Stimulated activated CD8-positive, alpha-beta memory T cell treated with anti-CD3 and anti-CD28 coated beads, Interleukin-12 subunit alpha, Interleukin-12 subunit beta, amount 100 ng/mL, for 1 hour (primary cell): Measurements from ENCODE around the gene ANKEF1.
"Not testable (repeated sequence)": the region's sequence is repeated elsewhere in the genome, so short reads cannot be mapped to it uniquely, and the experiment has no call there.

ENCODE experiments used
- DNase-seq: peaks from one replicate; pipeline ENCODE4 v3.0.0-alpha.2; 2020; ENCODE audit warnings: low read depth

ANKEF1 gene

GRCh38 chr20:10032269-10032668 is 2.5 kb upstream of the ANKEF1 start:
- not testable (repeated sequence) for DNase-seq

DNA sequence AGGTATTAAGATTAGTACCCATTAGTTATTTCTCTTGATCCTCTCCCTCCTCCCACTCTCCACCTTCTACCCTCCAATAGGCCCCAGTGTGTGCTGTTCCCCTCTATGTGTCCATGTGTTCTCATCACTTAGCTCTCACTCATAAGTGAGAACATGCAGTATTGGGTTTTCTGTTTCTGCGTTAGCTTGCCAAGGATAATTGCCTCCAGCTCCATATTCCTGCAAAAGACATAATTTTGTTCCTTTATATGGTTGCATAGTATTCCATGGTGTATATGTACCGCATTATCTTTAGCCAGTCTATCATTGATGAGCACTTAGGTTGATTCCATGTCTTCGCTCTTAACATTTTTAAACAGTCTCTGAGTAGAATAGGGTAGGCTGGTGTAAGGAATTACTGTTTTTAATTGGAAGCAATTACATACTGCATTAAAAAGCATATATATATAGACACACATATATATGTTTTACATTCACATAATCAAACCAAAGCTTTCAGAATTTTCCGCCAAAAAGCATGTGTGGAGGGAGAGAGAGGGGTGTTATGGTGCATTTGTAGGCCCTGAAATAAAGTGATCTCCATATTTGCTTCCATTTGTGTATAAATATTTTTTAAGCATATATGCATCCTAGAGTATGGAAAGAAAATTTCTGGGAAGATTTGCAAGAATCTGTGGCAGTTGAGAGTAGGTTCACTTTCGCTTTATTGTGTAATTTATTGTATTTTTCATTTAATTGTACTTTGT is 709 bp upstream of the ANKEF1 start:
- DNase-seq = no peak

DNA sequence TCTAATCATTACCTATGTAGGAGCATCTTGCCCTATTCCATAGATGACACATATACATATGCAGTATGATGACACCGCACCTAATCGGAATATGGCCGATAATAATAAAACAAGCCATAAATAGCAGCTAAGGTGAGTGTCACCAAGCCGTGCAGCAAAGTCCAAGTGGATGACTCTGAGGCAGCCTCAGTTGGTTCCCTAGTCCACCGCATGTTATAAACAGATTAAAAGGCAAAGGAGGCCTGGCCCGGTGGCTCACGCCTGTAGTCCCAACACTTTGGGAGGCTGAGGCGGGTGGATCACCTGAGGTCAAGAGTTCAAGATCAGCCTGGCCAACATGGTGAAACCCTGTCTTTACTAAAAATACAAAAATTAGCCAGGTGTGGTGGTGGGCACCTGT is 1.5 kb downstream of the ANKEF1 start:
- not testable (repeated sequence) for DNase-seq

DNA sequence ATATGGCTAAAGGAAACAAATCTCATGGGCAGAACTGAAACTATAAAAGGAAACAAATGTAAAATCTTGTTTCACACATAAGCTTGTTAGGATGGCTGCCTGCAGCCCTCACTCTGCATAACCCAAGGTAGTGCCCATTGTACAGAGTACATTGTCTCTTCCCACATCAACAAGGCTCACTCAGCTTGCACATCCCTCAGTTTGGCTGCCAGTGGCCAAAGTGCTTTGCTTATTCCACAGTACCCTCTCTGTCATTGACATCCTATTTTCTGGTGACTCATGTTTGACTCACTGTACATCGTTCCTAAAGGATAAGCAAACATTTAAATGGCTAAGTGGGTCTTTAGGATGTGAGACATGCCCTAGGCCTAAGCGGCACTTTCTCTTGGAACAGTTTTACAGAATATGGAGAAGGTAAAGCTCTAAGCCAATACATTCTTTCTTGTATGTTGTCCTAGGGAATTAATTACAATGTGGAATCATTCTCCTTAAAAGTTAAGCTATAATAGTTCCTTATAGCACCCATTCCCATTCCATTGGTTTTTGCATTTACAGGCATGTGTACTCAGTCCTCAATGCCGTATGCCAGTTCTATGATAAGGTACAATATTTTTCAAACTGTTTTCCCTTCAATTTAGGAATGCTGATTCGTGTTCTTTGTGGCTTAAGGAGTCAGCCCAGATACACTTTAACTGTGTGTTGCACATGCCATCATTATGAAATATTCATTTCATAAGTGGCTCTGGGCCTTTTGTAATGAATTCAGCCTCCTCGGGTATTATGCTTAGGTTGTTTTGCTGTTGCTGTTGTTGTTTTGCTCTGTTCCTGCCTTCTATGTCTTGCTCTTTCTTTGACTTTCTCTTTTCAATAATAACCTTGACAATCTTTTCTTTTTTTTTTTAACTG is 5.5 kb downstream of the ANKEF1 start:
- no peak for DNase-seq

- DNase-seq = no peak
These were observed 7.3 kb downstream of the ANKEF1 start for GRCh38 chr20:10042086-10042485.

- DNase-seq = no peak
These were observed 12.6 kb downstream of the ANKEF1 start for GRCh38 chr20:10047427-10047826.

GRCh38 chr20:10051185-10051584 is 16.4 kb downstream of the ANKEF1 start:
- DNase-seq = no peak

DNA sequence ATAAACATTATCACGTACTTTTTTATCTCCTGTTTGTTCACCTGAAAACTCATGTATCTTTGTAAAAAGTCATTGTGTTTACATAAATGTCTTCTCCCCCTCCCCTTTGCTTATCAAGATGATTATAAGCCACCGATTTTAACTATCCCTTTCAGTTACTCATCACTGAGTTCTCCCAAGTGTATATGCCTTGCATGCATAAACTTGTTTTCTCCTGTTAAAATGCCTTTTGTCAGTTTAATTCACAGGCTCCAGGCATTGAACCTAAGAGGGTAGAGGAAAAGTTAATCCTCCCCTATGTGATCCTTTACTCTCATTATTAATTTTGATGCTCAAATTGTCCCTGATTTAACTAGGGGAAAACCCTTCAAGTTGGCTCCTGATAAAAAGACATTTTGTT is 24.2 kb downstream of the ANKEF1 start:
- no peak for DNase-seq

GRCh38 chr20:10060226-10060625 is 25.4 kb downstream of the ANKEF1 start:
- no peak for DNase-seq

DNA sequence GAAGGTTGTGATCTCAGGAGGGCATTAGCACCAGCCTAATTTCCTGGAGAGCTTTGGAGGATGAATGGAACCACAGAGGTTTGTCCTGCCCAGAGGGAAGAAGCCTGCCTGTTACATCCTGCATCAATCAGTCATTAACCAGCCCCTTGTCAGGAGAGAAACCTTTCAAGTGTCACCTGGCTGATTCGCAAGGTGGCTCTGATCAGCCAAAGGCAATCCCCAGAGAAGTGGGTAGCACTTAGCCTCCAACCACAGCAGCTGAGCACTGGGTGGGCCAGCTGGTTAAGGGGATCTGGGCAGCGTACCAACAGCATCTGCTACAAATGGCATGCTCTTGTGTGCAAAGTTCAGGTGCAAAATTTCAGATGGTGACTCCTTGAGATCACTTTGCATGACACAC is 26.9 kb downstream of the ANKEF1 start:
- DNase-seq = no peak

- no peak for DNase-seq
These were observed 28.7 kb downstream of the ANKEF1 start for GRCh38 chr20:10063482-10063881.

DNA sequence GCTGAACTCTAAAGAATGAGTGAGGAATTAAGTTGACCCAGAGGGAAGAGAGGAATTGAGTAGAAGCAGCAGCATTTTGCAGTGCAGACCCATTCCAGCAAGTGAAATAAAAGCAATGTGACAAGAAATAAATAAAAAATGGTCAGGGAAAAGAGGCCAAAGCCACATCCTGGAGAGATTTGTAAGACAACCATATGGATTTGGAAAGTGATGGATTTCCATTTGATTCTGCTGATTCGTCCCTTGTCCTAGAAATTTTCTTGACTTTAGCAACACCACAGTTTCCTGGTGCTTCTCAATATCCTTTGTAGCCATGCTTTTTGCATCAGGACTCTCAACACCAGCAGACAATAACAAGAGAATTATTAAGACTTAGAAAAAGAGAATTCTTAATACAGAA is 29.8 kb downstream of the ANKEF1 start:
- no peak for DNase-seq

- no peak for DNase-seq
These were observed 30.5 kb downstream of the ANKEF1 start for GRCh38 chr20:10065154-10065833.

DNA sequence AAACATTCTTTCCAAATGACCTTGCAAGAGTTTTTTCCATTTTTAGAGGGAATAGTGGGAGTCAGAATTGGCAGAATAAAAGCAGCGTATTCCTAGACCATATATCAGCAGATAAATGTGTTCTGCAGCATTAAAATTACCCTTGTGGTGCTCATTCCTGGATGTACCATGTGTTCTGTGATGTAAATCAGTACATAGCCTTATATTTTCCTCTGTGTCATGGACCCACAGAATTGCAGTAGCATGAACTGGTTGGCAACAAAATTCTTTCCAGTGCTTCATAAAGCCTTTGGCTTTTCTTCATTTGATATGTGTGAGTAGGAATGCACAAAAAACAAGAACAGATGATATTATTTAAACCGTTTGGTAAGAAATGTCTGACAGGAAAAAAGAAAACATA is 32.5 kb downstream of the ANKEF1 start:
- DNase-seq = no peak

DNA sequence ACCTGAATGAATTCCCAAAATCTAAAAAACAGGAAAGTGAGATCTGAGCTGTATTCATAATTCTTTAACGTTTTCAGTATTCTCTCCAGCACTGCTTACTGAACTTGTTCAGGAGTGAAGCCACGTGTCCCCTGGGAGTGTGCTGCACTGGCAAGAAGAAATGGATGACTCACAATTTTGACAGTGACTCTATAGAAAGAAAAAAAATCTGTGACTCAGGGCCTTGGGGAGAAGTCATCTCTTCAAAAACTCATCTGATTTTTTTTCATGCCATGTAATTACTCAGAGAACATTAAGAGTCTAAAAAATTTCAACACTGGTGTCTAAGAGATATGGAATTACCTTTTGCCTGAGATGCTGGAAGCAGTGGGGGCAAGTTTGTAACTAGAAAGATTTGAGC is 39.7 kb downstream of the ANKEF1 start:
- DNase-seq = no peak

DNA sequence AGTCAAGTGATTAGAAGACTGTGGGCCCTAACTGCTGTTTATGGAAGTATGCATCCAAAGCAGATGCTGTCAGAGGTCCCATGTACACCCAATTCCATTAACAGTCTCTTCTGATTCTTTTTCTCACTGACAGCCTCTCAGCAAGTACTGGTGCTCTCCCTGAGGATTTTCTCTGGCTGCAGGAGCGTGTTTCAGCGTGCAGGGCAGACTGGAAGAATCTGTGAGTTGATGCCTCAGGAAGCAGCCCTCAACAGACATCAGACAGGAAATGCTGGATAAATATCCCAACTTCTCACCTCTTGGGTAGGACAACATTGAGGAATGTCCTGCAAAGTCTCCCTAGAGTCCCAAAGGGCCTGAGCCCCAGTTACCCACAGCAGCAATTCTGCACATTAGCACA is 40.8 kb downstream of the ANKEF1 start:
- DNase-seq = no peak

- no peak for DNase-seq
These were observed 41.6 kb downstream of the ANKEF1 start for GRCh38 chr20:10076126-10077080.

DNA sequence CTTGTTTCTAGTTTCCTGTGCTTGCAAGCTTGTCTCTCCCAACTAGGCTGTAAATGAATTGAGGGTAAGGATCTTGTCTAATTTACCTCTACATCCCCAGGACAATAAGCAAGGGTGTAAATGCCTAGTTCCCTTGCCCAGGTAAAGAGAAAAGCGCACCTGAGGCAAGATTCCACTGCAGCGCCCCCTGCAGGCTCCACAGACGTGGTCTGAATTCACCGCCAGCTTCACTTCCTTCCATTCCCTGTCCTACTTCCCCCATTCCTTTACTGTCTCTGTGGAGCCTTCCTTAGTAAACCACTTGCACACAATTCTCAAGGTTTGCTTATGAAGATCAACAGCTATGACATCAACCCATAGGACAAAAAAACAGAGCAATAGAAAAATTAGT is 42.3 kb downstream of the ANKEF1 start:
- DNase-seq = no peak

- no peak for DNase-seq
These were observed 43.1 kb downstream of the ANKEF1 start for GRCh38 chr20:10077886-10078285.

DNA sequence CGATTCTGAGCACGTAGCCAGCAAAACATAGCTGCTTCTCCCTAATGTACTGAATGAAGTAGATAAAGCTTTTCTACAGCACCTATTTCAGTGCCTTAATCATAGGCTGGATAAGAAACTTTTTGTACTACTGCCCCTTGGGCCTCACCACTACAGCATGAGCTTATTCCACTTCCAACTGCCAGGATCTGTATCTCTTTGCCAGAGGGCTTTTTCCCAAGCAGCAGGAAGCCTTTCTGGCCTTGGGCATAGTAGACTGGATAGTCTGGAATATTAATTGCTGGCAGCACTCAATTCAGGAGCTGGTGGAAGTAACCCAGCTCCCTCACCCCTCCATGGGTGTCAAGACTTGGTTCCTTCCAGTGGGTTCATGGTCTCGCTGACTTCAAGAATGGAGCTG is 43.6 kb downstream of the ANKEF1 start:
- no peak for DNase-seq

DNA sequence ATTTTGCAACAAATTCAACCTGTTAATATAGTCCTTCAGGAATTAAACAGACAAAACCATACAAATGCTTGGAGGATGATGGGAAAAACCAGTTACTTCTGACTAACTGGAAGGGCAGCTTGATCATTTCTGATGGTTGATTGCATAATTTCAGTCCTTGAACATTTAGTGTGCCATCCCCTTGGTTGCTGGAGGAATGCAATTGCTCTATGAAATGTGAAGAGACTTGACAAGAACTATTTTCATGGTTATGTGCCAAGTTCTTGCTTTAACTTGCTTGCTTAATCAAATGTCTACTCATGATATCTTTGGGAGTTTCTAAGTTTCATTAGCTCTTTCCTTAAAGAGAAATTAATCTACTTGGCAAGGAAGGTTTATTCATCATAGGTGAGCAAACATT is 45.2 kb downstream of the ANKEF1 start:
- DNase-seq = no peak

GRCh38 chr20:10080574-10080973 is 45.8 kb downstream of the ANKEF1 start:
- no peak for DNase-seq
